Spinal cord (tissue), 10 donors: ENCODE measurements around the gene RNF126. TPM values are rescaled to one million over a fixed set of nuclear protein-coding genes. Genes with fewer than 3 reads are reported as not detected.
"Not testable (repeated sequence)": the region's sequence is repeated elsewhere in the genome, so short reads cannot be mapped to it uniquely, and the experiment has no call there.

Experiments used
- DNase-seq, 6 donors: peaks; one replicate each; pipeline versions ENCODE4 v3.0.0 to v3.0.0-alpha.2; 2013 to 2015; ENCODE audit warnings: low spot score in 6 of 6, low read depth in 4 of 6
- H3K27ac ChIP-seq: one replicate; pipeline ENCODE4 v1.5.1; 2013; ENCODE audit warnings: low read depth, low read length, control low read depth
- H3K27me3 ChIP-seq: one replicate; pipeline ENCODE4 v1.6.1; 2013; ENCODE audit warnings: low read length; ENCODE audit not compliant: control insufficient read depth, insufficient read depth
- H3K36me3 ChIP-seq: one replicate; pipeline ENCODE4 v1.6.1; 2013; ENCODE audit warnings: low read length; ENCODE audit not compliant: control insufficient read depth, insufficient read depth
- H3K4me1 ChIP-seq: one replicate; pipeline ENCODE4 v1.6.1; 2013; ENCODE audit warnings: low read length; ENCODE audit not compliant: control insufficient read depth, insufficient read depth
- H3K4me3 ChIP-seq: one replicate; pipeline ENCODE4 v1.5.1; 2013; ENCODE audit warnings: low read depth, low read length, control low read depth
- H3K9me3 ChIP-seq: one replicate; pipeline ENCODE4 v1.6.1; 2013; ENCODE audit warnings: low read length; ENCODE audit not compliant: control insufficient read depth, insufficient read depth
- WGBS: methylation state at CpG from one replicate; pipeline ENCODE4 v1.1.5; 2013; ENCODE audit warnings: missing lambda C conversion rate; ENCODE audit not compliant: insufficient coverage; 5-methylcytosine and 5-hydroxymethylcytosine counted together
- polyA plus RNA-seq, 2 donors: library from polyadenylated mRNA; unstranded; fragments of 120-200 nt; gene quantifications; one replicate each; pipeline ENCODE4 v1.2.1, GENCODE V29; 2013; ENCODE audit not compliant: insufficient read length in 2 of 2
- total RNA-seq, 2 donors: library from RNA; depleted of rRNA in 1 of 2; stranded (reverse); fragments of 120-200 nt in 1 of 2; fragments of >200 nt in 1 of 2; gene quantifications; one replicate each; pipeline versions ENCODE4 v1.2.3 to v1.2.4, GENCODE V29; 2013 to 2014
- donor health status: healthy.

The RNF126 gene
- total and polyA plus RNA-seq, 4 donors = 13.4 to 61.6 (median 35.6) TPM

GRCh38 chr19:633068-633785 lies 29.8 kb downstream of the RNF126 start, which contains the start of gene POLRMT:
TSS of gene POLRMT (minus strand) at chr19:633537. CDS start at chr19:633512, 25 bp downstream.
- Histone ChIP-seq H3K36me3 (peaks cover 43% of the 10 kb centered on the region), H3K4me1 (peaks cover 26% of the 10 kb centered on the region), H3K9me3 (no peaks in the 10 kb centered on the region), H3K27ac (no peak within 1 kb of the TSS), H3K4me3 (peak within 1 kb of the TSS; percentile 66), H3K27me3 (no peaks in the 10 kb centered on the region)
- WGBS = 0% methylated on average over 67 of the region's 67 CpGs
- peak; percentile 91 to 99 (median 97) for DNase-seq

- WGBS = 3% methylated on average over 35 of the region's 35 CpGs
- H3K36me3 ChIP-seq = peaks cover 49% of the 10 kb centered on the region
- no peaks in the 10 kb centered on the region for H3K9me3 ChIP-seq
- no peak overlapping the region for H3K27ac ChIP-seq
- peak overlapping the region; percentile 66 for H3K4me3 ChIP-seq
- DNase-seq = no peak
- H3K27me3 ChIP-seq = no peaks in the 10 kb centered on the region
- H3K4me1 ChIP-seq = peaks cover 26% of the 10 kb centered on the region
These were observed 30.4 kb downstream of the RNF126 start for GRCh38 chr19:632579-633067.

GRCh38 chr19:629961-630714 lies 32.9 kb downstream of the RNF126 start:
- no peak overlapping the region for H3K27ac ChIP-seq
- no peak for DNase-seq
- peaks cover 26% of the 10 kb centered on the region for H3K4me1 ChIP-seq
- WGBS = 92% methylated on average over 30 of the region's 30 CpGs
- H3K36me3 ChIP-seq = peaks cover 58% of the 10 kb centered on the region
- H3K9me3 ChIP-seq = no peaks in the 10 kb centered on the region
- no peak overlapping the region for H3K4me3 ChIP-seq
- H3K27me3 ChIP-seq = no peaks in the 10 kb centered on the region

- H3K4me3 ChIP-seq, DNase-seq: not testable (repeated sequence)
These were observed 33.5 kb downstream of the RNF126 start for GRCh38 chr19:629515-629914.

GRCh38 chr19:628168-628567 lies 34.8 kb downstream of the RNF126 start:
- Histone ChIP-seq H3K9me3 (no peaks in the 10 kb centered on the region), H3K36me3 (peaks cover 77% of the 10 kb centered on the region), H3K4me1 (peaks cover 14% of the 10 kb centered on the region), H3K4me3 (no peak overlapping the region), H3K27ac (no peak overlapping the region), H3K27me3 (no peaks in the 10 kb centered on the region)
- no peak for DNase-seq
- 80% methylated on average over 10 of the region's 19 CpGs for WGBS

More at GRCh38 chr19:629515-629914, 33.5 kb downstream of the RNF126 start:
- Histone ChIP-seq H3K36me3 (peaks cover 63% of the 10 kb centered on the region), H3K4me1 (peaks cover 22% of the 10 kb centered on the region)
- not testable (repeated sequence) for H3K27ac ChIP-seq, H3K9me3 ChIP-seq, H3K27me3 ChIP-seq
- 75% methylated on average over 25 of the region's 25 CpGs for WGBS

GRCh38 chr19:626566-626965 lies 36.4 kb downstream of the RNF126 start:
- not testable (repeated sequence) for H3K4me3 ChIP-seq, H3K27ac ChIP-seq, H3K9me3 ChIP-seq, H3K4me1 ChIP-seq, H3K27me3 ChIP-seq, DNase-seq
- WGBS = no CpG with 5 or more reads among the region's 7 CpGs
- peaks cover 86% of the 10 kb centered on the region for H3K36me3 ChIP-seq

- 88% methylated on average over 4 of the region's 5 CpGs for WGBS
- peaks cover 87% of the 10 kb centered on the region for H3K36me3 ChIP-seq
- no peaks in the 10 kb centered on the region for H3K4me1 ChIP-seq
- no peaks in the 10 kb centered on the region for H3K27me3 ChIP-seq
- H3K27ac ChIP-seq = no peak overlapping the region
- no peak for DNase-seq
- H3K4me3 ChIP-seq = no peak overlapping the region
- H3K9me3 ChIP-seq = no peaks in the 10 kb centered on the region
These were observed 37.8 kb downstream of the RNF126 start for GRCh38 chr19:625257-625656.

- no peak for DNase-seq
- Histone ChIP-seq H3K27ac (no peak overlapping the region), H3K36me3 (peaks cover 87% of the 10 kb centered on the region), H3K4me3 (no peak overlapping the region), H3K4me1 (no peaks in the 10 kb centered on the region), H3K9me3 (no peaks in the 10 kb centered on the region), H3K27me3 (no peaks in the 10 kb centered on the region)
- 91% methylated on average over 19 of the region's 24 CpGs for WGBS
These were observed 38.4 kb downstream of the RNF126 start for GRCh38 chr19:624433-625109.

GRCh38 chr19:623974-624373 lies 39.0 kb downstream of the RNF126 start:
- DNase-seq = no peak
- Histone ChIP-seq H3K4me1 (no peaks in the 10 kb centered on the region), H3K9me3 (no peaks in the 10 kb centered on the region), H3K27ac (no peak overlapping the region), H3K36me3 (peaks cover 87% of the 10 kb centered on the region), H3K27me3 (no peaks in the 10 kb centered on the region), H3K4me3 (no peak overlapping the region)
- 55% methylated on average over 21 of the region's 24 CpGs for whole genome bisulfite sequencing
